Fibroblast of pulmonary artery (primary cell): ENCODE data around the gene PAOX.

ENCODE experiments used
- DNase-seq: peaks from one replicate; pipeline ENCODE4 v3.0.0-alpha.2; 2010; ENCODE audit warnings: low read depth
- H3K4me3 ChIP-seq: replicated peaks from 2 replicates; pipeline ENCODE4 v1.5.1; 2011; ENCODE audit warnings: low read depth, mild to moderate bottlenecking, control low read depth, low read length, moderate library complexity
- CTCF ChIP-seq: IDR thresholded peaks from 2 replicates; pipeline ENCODE4 v1.5.1; 2011; ENCODE audit warnings: mild to moderate bottlenecking, control low read depth, low read length, inconsistent platforms; ENCODE audit errors: missing control alignments

Gene PAOX

GRCh38 chr10:133359554-133359971 is 19.5 kb upstream of the PAOX start:
- DNase-seq: no peak
- no peak for TF ChIP-seq CTCF
- no peak overlapping the region for H3K4me3 ChIP-seq

GRCh38 chr10:133359972-133360610 is 19.0 kb upstream of the PAOX start:
- TF ChIP-seq CTCF: no peak
- DNase-seq: no peak
- H3K4me3 ChIP-seq: no peak overlapping the region

- no peak for DNase-seq
- H3K4me3 ChIP-seq: no peak overlapping the region
- TF ChIP-seq CTCF: no peak
These were observed 17.8 kb upstream of the PAOX start for GRCh38 chr10:133361227-133361626.

- TF ChIP-seq CTCF: no peak
- DNase-seq: no peak
- no peak overlapping the region for H3K4me3 ChIP-seq
These were observed 17.2 kb upstream of the PAOX start for GRCh38 chr10:133361773-133362441.

- no peak overlapping the region for H3K4me3 ChIP-seq
- no peak for TF ChIP-seq CTCF
These were observed 16.2 kb upstream of the PAOX start for GRCh38 chr10:133362846-133363245.

GRCh38 chr10:133364645-133365431 is 14.2 kb upstream of the PAOX start:
- no peak for TF ChIP-seq CTCF
- no peak for DNase-seq
- H3K4me3 ChIP-seq: no peak overlapping the region

More at GRCh38 chr10:133362846-133363245, 16.2 kb upstream of the PAOX start:
- no peak for DNase-seq
